ENCODE data around the gene SCNN1A. TPM values are rescaled to one million over a fixed set of nuclear protein-coding genes. Genes with fewer than 3 reads are reported as not detected.
A peak's percentile ranks its signal among the peaks of the same experiment; 100 is the strongest.

The SCNN1A gene
- total RNA-seq, 2 experiments from 2014 or later: 0.78 to 1.3 TPM

- Mint-ChIP-seq H3K27me3 (no peaks in the 10 kb centered on the region), H3K4me3 (no peak overlapping the region), H3K9me3 (no peaks in the 10 kb centered on the region), H3K4me1 (peaks cover 14% of the 10 kb centered on the region), H3K27ac (no peak overlapping the region), H3K36me3 (ENCODE audit: low read depth) (peaks cover 30% of the 10 kb centered on the region)
- CTCF ChIA-PET: interaction anchor here (1.4 to 4.6 kb wide), 5 partner anchors 15 to 200 kb away, joined by 3 to 71 read pairs (median 19); no protein-coding TSS in a partner anchor
- POLR2A ChIA-PET: interaction anchor here (1.0 to 5.1 kb wide), 5 partner anchors 8 to 194 kb away, joined by 4 to 47 read pairs (median 20); partner anchors contain the start of gene TAPBPL
- no peak for DNase-seq
Observed at GRCh38 chr12:6337958-6338433, 37.4 kb downstream of the SCNN1A start.

- H3K4me1 Mint-ChIP-seq: peaks cover 5% of the 10 kb centered on the region
- POLR2A ChIA-PET: interaction anchor here (0.6 to 5.1 kb wide), 16 partner anchors 9 to 197 kb away, joined by 3 to 47 read pairs (median 4); partner anchors contain the start of genes GAPDH, MRPL51, TAPBPL and VAMP1
- DNase-seq: peak; percentile 79
- no peak overlapping the region for H3K4me3 Mint-ChIP-seq
- no peaks in the 10 kb centered on the region for H3K27me3 Mint-ChIP-seq
- CTCF ChIA-PET: interaction anchor here (0.8 to 4.6 kb wide), 14 partner anchors 8 to 200 kb away, joined by 3 to 71 read pairs (median 10); partner anchors contain the start of gene TAPBPL
- H3K36me3 Mint-ChIP-seq (ENCODE audit: low read depth): peaks cover 39% of the 10 kb centered on the region
- no peak overlapping the region for H3K27ac Mint-ChIP-seq
- no peaks in the 10 kb centered on the region for H3K9me3 Mint-ChIP-seq
Observed at GRCh38 chr12:6336889-6337853, 38.2 kb downstream of the SCNN1A start.

GRCh38 chr12:6336079-6336888, 39.1 kb downstream of the SCNN1A start:
- Mint-ChIP-seq H3K4me1 (no peaks in the 10 kb centered on the region), H3K4me3 (no peak overlapping the region), H3K27ac (no peak overlapping the region), H3K27me3 (no peaks in the 10 kb centered on the region), H3K9me3 (no peaks in the 10 kb centered on the region), H3K36me3 (ENCODE audit: low read depth) (peaks cover 40% of the 10 kb centered on the region)
- ChIA-PET CTCF (interaction anchor here (0.9 to 4.6 kb wide), 19 partner anchors 9 to 201 kb away, joined by 3 to 71 read pairs (median 5); partner anchors contain the start of genes TAPBPL and VAMP1), POLR2A (interaction anchor here (1.0 to 5.1 kb wide), 19 partner anchors 10 to 199 kb away, joined by 3 to 47 read pairs (median 4); partner anchors contain the start of genes GAPDH, TAPBPL and VAMP1)
- peak; percentile 73 for DNase-seq

- Mint-ChIP-seq H3K9me3 (no peaks in the 10 kb centered on the region), H3K4me3 (no peak overlapping the region), H3K36me3 (ENCODE audit: low read depth) (peaks cover 47% of the 10 kb centered on the region), H3K27me3 (no peaks in the 10 kb centered on the region), H3K27ac (no peak overlapping the region), H3K4me1 (no peaks in the 10 kb centered on the region)
- DNase-seq: peak; percentile 90
- ChIA-PET POLR2A (interaction anchor here (0.7 to 5.1 kb wide), 22 partner anchors 10 to 204 kb away, joined by 3 to 47 read pairs (median 6); partner anchors contain the start of genes GAPDH, TAPBPL and VAMP1), CTCF (interaction anchor here (0.6 to 4.6 kb wide), 24 partner anchors 9 to 184 kb away, joined by 3 to 71 read pairs (median 6); partner anchors contain the start of genes TAPBPL and VAMP1)
Observed at GRCh38 chr12:6335451-6336078, 39.8 kb downstream of the SCNN1A start.

- Mint-ChIP-seq H3K27me3 (no peaks in the 10 kb centered on the region), H3K36me3 (ENCODE audit: low read depth) (peaks cover 53% of the 10 kb centered on the region), H3K4me3 (no peak overlapping the region), H3K27ac (no peak overlapping the region), H3K9me3 (no peaks in the 10 kb centered on the region), H3K4me1 (peaks cover 2% of the 10 kb centered on the region)
- ChIA-PET CTCF (interaction anchor here (0.6 to 4.6 kb wide), 22 partner anchors 8 to 184 kb away, joined by 3 to 71 read pairs (median 6); partner anchors contain the start of genes TAPBPL and VAMP1), POLR2A (interaction anchor here (0.6 to 5.1 kb wide), 20 partner anchors 9 to 205 kb away, joined by 3 to 47 read pairs (median 6); partner anchors contain the start of genes GAPDH, TAPBPL and VAMP1)
- DNase-seq: no peak
Observed at GRCh38 chr12:6334940-6335450, 40.4 kb downstream of the SCNN1A start.

GRCh38 chr12:6334359-6334758, 41.0 kb downstream of the SCNN1A start:
- CTCF ChIA-PET: interaction anchor here (1.0 to 4.6 kb wide), 9 partner anchors 8 to 136 kb away, joined by 4 to 71 read pairs (median 11); partner anchors contain the start of gene VAMP1
- H3K4me3 Mint-ChIP-seq: no peak overlapping the region
- H3K4me1 Mint-ChIP-seq: peaks cover 2% of the 10 kb centered on the region
- H3K36me3 Mint-ChIP-seq (ENCODE audit: low read depth): peaks cover 57% of the 10 kb centered on the region
- POLR2A ChIA-PET: interaction anchor here (0.6 to 5.1 kb wide), 10 partner anchors 9 to 201 kb away, joined by 3 to 47 read pairs (median 6); partner anchors contain the start of gene VAMP1
- no peak for DNase-seq
- H3K27ac Mint-ChIP-seq: no peak overlapping the region
- H3K27me3 Mint-ChIP-seq: no peaks in the 10 kb centered on the region
- H3K9me3 Mint-ChIP-seq: no peaks in the 10 kb centered on the region

- Mint-ChIP-seq H3K4me1 (peaks cover 2% of the 10 kb centered on the region), H3K27ac (peak overlapping the region; percentile 77), H3K36me3 (ENCODE audit: low read depth) (peaks cover 59% of the 10 kb centered on the region), H3K27me3 (no peaks in the 10 kb centered on the region), H3K4me3 (no peak overlapping the region), H3K9me3 (no peaks in the 10 kb centered on the region)
- ChIA-PET POLR2A (interaction anchor here (1.3 to 5.1 kb wide), 3 partner anchors 8 to 12 kb away, joined by 3 to 38 read pairs (median 6); no protein-coding TSS in a partner anchor), CTCF (interaction anchor here (1.0 to 4.6 kb wide), 4 partner anchors 11 to 137 kb away, joined by 4 to 71 read pairs (median 34); partner anchors contain the start of gene VAMP1)
- no peak for DNase-seq
Observed at GRCh38 chr12:6333566-6333965, 41.8 kb downstream of the SCNN1A start.

GRCh38 chr12:6333029-6333428, 42.3 kb downstream of the SCNN1A start:
- Mint-ChIP-seq H3K4me3 (no peak overlapping the region), H3K27ac (peak overlapping the region; percentile 77)

GRCh38 chr12:6332459-6332858, 42.9 kb downstream of the SCNN1A start:
- Mint-ChIP-seq H3K36me3 (ENCODE audit: low read depth) (peaks cover 63% of the 10 kb centered on the region), H3K27ac (peak overlapping the region; percentile 77), H3K4me3 (no peak overlapping the region), H3K9me3 (no peaks in the 10 kb centered on the region), H3K27me3 (no peaks in the 10 kb centered on the region), H3K4me1 (peaks cover 2% of the 10 kb centered on the region)
- DNase-seq: no peak
- CTCF ChIA-PET: interaction anchor here (0.6 to 1.5 kb wide), 4 partner anchors 9 to 138 kb away, joined by 3 to 6 read pairs (median 4); partner anchors contain the start of gene VAMP1
- POLR2A ChIA-PET: interaction anchor here (0.9 kb wide), 1 partner anchor 203 kb away, joined by 3 read pairs; no protein-coding TSS in a partner anchor

More at GRCh38 chr12:6333029-6333428, 42.3 kb downstream of the SCNN1A start:
- Mint-ChIP-seq H3K27me3 (no peaks in the 10 kb centered on the region), H3K9me3 (no peaks in the 10 kb centered on the region), H3K4me1 (peaks cover 2% of the 10 kb centered on the region), H3K36me3 (ENCODE audit: low read depth) (peaks cover 62% of the 10 kb centered on the region)
- DNase-seq: no peak
- ChIA-PET POLR2A (interaction anchor here (0.9 to 5.1 kb wide), 3 partner anchors 10 to 203 kb away, joined by 3 to 38 read pairs (median 3); no protein-coding TSS in a partner anchor), CTCF (interaction anchor here (1.1 to 4.6 kb wide), 3 partner anchors 10 to 133 kb away, joined by 3 to 31 read pairs (median 6); no protein-coding TSS in a partner anchor)

- Mint-ChIP-seq H3K27ac (no peak overlapping the region), H3K4me1 (peaks cover 6% of the 10 kb centered on the region), H3K4me3 (no peak overlapping the region), H3K36me3 (ENCODE audit: low read depth) (peaks cover 69% of the 10 kb centered on the region), H3K9me3 (no peaks in the 10 kb centered on the region), H3K27me3 (no peaks in the 10 kb centered on the region)
- DNase-seq: no peak
- POLR2A ChIA-PET: interaction anchor here (0.5 kb wide), 1 partner anchor 9 kb away, joined by 3 read pairs; no protein-coding TSS in a partner anchor
- CTCF ChIA-PET: interaction anchor here (1.2 kb wide), 1 partner anchor 139 kb away, joined by 4 read pairs; the partner anchor contains the start of gene VAMP1
Observed at GRCh38 chr12:6330999-6331714, 44.2 kb downstream of the SCNN1A start.

All from activated CD4-positive, alpha-beta memory T cell treated with anti-CD3 and anti-CD28 coated beads, Interleukin-2, amount 10 ng/mL, durations not matched to agents 7 days and 5 days (primary cell).